ENCODE measurements around the gene LRRK2. TPM values are rescaled to one million over a fixed set of nuclear protein-coding genes. Genes with fewer than 3 reads are reported as not detected.
"Not testable (repeated sequence)": the region's sequence is repeated elsewhere in the genome, so short reads cannot be mapped to it uniquely, and the experiment has no call there.

LRRK2 gene
- polyA plus RNA-seq, 1 donor, result 2.8 TPM

DNA sequence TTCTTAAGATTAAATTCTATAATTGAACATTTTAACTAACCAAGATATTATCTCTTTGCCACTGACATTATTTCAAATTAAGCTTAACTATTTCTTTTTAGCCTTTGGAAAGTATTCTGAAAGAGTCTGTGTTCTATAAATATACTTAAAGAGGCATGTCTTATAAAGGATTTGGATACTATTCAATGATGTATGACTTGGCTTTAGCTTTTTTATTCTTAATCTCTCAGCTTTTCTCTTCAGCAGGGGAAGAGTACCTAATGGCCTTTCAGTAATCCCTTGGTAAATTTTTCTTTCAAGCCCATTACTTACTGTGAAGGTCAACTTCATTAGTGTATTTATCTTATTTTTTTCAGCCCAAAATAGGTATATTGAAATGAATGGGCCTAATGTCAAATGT lies 113.8 kb downstream of the LRRK2 start:
- no peaks in the 10 kb centered on the region for H3K36me3 ChIP-seq (ENCODE audit: control insufficient read depth, insufficient read depth, low read length)
- DNase-seq, result no peak
- H3K27me3 ChIP-seq (ENCODE audit: control insufficient read depth, insufficient read depth, low read length), result no peaks in the 10 kb centered on the region
- H3K4me1 ChIP-seq (ENCODE audit: control insufficient read depth, insufficient read depth, low read length), result no peaks in the 10 kb centered on the region
- no peak overlapping the region for H3K27ac ChIP-seq (ENCODE audit: low read length)
- H3K9me3 ChIP-seq (ENCODE audit: control insufficient read depth, low read depth, low read length), result no peaks in the 10 kb centered on the region
- no peak overlapping the region for H3K4me3 ChIP-seq (ENCODE audit: low read length)

GRCh38 chr12:40342010-40342409 lies 117.2 kb downstream of the LRRK2 start:
- Histone ChIP-seq H3K4me1 (ENCODE audit: control insufficient read depth, insufficient read depth, low read length) (no peaks in the 10 kb centered on the region), H3K27me3 (ENCODE audit: control insufficient read depth, insufficient read depth, low read length) (no peaks in the 10 kb centered on the region), H3K9me3 (ENCODE audit: control insufficient read depth, low read depth, low read length) (no peaks in the 10 kb centered on the region), H3K4me3 (ENCODE audit: low read length) (no peak overlapping the region), H3K27ac (ENCODE audit: low read length) (no peak overlapping the region), H3K36me3 (ENCODE audit: control insufficient read depth, insufficient read depth, low read length) (no peaks in the 10 kb centered on the region)
- WGBS (ENCODE audit: insufficient coverage, low lambda C conversion rate), result 93% methylated on average over 2 of the region's 2 CpGs
- DNase-seq, result no peak

GRCh38 chr12:40343124-40343523 lies 118.3 kb downstream of the LRRK2 start:
- no peaks in the 10 kb centered on the region for H3K4me1 ChIP-seq (ENCODE audit: control insufficient read depth, insufficient read depth, low read length)
- H3K36me3 ChIP-seq (ENCODE audit: control insufficient read depth, insufficient read depth, low read length), result no peaks in the 10 kb centered on the region
- no peaks in the 10 kb centered on the region for H3K27me3 ChIP-seq (ENCODE audit: control insufficient read depth, insufficient read depth, low read length)
- 50% methylated on average over 2 of the region's 4 CpGs for WGBS (ENCODE audit: insufficient coverage, low lambda C conversion rate)
- no peaks in the 10 kb centered on the region for H3K9me3 ChIP-seq (ENCODE audit: control insufficient read depth, low read depth, low read length)
- no peak for DNase-seq
- no peak overlapping the region for H3K27ac ChIP-seq (ENCODE audit: low read length)
- no peak overlapping the region for H3K4me3 ChIP-seq (ENCODE audit: low read length)

- H3K9me3 ChIP-seq (ENCODE audit: control insufficient read depth, low read depth, low read length), result no peaks in the 10 kb centered on the region
- no peak overlapping the region for H3K27ac ChIP-seq (ENCODE audit: low read length)
- H3K4me3 ChIP-seq (ENCODE audit: low read length), result no peak overlapping the region
- no peaks in the 10 kb centered on the region for H3K36me3 ChIP-seq (ENCODE audit: control insufficient read depth, insufficient read depth, low read length)
- H3K27me3 ChIP-seq (ENCODE audit: control insufficient read depth, insufficient read depth, low read length), result no peaks in the 10 kb centered on the region
- DNase-seq, result no peak
- H3K4me1 ChIP-seq (ENCODE audit: control insufficient read depth, insufficient read depth, low read length), result no peaks in the 10 kb centered on the region
- 38% methylated on average over 1 of the region's 1 CpG for WGBS (ENCODE audit: insufficient coverage, low lambda C conversion rate)
Measured at GRCh38 chr12:40344312-40344711, 119.5 kb downstream of the LRRK2 start.

- H3K9me3 ChIP-seq (ENCODE audit: control insufficient read depth, low read depth, low read length), result peaks cover 12% of the 10 kb centered on the region
- whole genome bisulfite sequencing (ENCODE audit: insufficient coverage, low lambda C conversion rate), result no CpG with 5 or more reads among the region's 1 CpG
- no peaks in the 10 kb centered on the region for H3K27me3 ChIP-seq (ENCODE audit: control insufficient read depth, insufficient read depth, low read length)
- no peaks in the 10 kb centered on the region for H3K36me3 ChIP-seq (ENCODE audit: control insufficient read depth, insufficient read depth, low read length)
- no peaks in the 10 kb centered on the region for H3K4me1 ChIP-seq (ENCODE audit: control insufficient read depth, insufficient read depth, low read length)
- no peak for DNase-seq
- no peak overlapping the region for H3K27ac ChIP-seq (ENCODE audit: low read length)
- H3K4me3 ChIP-seq (ENCODE audit: low read length), result no peak overlapping the region
Measured at GRCh38 chr12:40351976-40352375, 127.2 kb downstream of the LRRK2 start.

GRCh38 chr12:40375076-40375475 lies 150.3 kb downstream of the LRRK2 start:
- no peak overlapping the region for H3K4me3 ChIP-seq (ENCODE audit: low read length)
- no peaks in the 10 kb centered on the region for H3K27me3 ChIP-seq (ENCODE audit: control insufficient read depth, insufficient read depth, low read length)
- H3K36me3 ChIP-seq (ENCODE audit: control insufficient read depth, insufficient read depth, low read length), result no peaks in the 10 kb centered on the region
- DNase-seq, result no peak
- WGBS (ENCODE audit: insufficient coverage, low lambda C conversion rate), result 87% methylated on average over 3 of the region's 6 CpGs
- H3K4me1 ChIP-seq (ENCODE audit: control insufficient read depth, insufficient read depth, low read length), result no peaks in the 10 kb centered on the region
- H3K9me3 ChIP-seq (ENCODE audit: control insufficient read depth, low read depth, low read length), result no peaks in the 10 kb centered on the region
- no peak overlapping the region for H3K27ac ChIP-seq (ENCODE audit: low read length)

- no peaks in the 10 kb centered on the region for H3K4me1 ChIP-seq (ENCODE audit: control insufficient read depth, insufficient read depth, low read length)
- 100% methylated on average over 1 of the region's 5 CpGs for WGBS (ENCODE audit: insufficient coverage, low lambda C conversion rate)
- H3K9me3 ChIP-seq (ENCODE audit: control insufficient read depth, low read depth, low read length), result no peaks in the 10 kb centered on the region
- H3K27me3 ChIP-seq (ENCODE audit: control insufficient read depth, insufficient read depth, low read length), result no peaks in the 10 kb centered on the region
- no peak overlapping the region for H3K4me3 ChIP-seq (ENCODE audit: low read length)
- H3K27ac ChIP-seq (ENCODE audit: low read length), result no peak overlapping the region
- no peak for DNase-seq
- no peaks in the 10 kb centered on the region for H3K36me3 ChIP-seq (ENCODE audit: control insufficient read depth, insufficient read depth, low read length)
Measured at GRCh38 chr12:40376533-40377267, 151.9 kb downstream of the LRRK2 start.

- H3K36me3 ChIP-seq (ENCODE audit: control insufficient read depth, insufficient read depth, low read length), result no peaks in the 10 kb centered on the region
- DNase-seq, result no peak
- no peaks in the 10 kb centered on the region for H3K9me3 ChIP-seq (ENCODE audit: control insufficient read depth, low read depth, low read length)
- H3K4me1 ChIP-seq (ENCODE audit: control insufficient read depth, insufficient read depth, low read length), result no peaks in the 10 kb centered on the region
- no peak overlapping the region for H3K27ac ChIP-seq (ENCODE audit: low read length)
- no CpG with 5 or more reads among the region's 1 CpG for WGBS (ENCODE audit: insufficient coverage, low lambda C conversion rate)
- no peaks in the 10 kb centered on the region for H3K27me3 ChIP-seq (ENCODE audit: control insufficient read depth, insufficient read depth, low read length)
- H3K4me3 ChIP-seq (ENCODE audit: low read length), result no peak overlapping the region
Measured at GRCh38 chr12:40378691-40379090, 153.9 kb downstream of the LRRK2 start.

DNA sequence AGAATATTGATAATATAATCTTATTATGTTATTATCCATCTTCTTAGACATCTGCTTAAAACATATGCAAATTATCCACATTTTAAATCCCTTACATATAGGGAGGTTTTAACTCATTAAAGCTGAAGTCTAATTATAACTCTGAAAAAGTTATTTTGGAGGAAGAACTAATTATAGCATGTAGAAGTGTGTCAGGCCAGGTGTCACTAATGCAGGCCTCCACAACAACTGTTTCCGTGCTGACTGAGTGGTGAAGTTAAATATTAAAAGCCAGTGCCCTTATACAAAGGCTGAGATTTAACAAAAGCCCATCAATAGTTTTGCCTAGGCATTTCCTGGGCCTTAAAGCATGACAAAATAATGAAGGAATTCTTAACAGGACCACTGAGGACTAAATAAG lies 157.4 kb downstream of the LRRK2 start:
- H3K4me3 ChIP-seq (ENCODE audit: low read length), result no peak overlapping the region
- H3K36me3 ChIP-seq (ENCODE audit: control insufficient read depth, insufficient read depth, low read length), result no peaks in the 10 kb centered on the region
- no peaks in the 10 kb centered on the region for H3K9me3 ChIP-seq (ENCODE audit: control insufficient read depth, low read depth, low read length)
- H3K4me1 ChIP-seq (ENCODE audit: control insufficient read depth, insufficient read depth, low read length), result no peaks in the 10 kb centered on the region
- no peak overlapping the region for H3K27ac ChIP-seq (ENCODE audit: low read length)
- no peaks in the 10 kb centered on the region for H3K27me3 ChIP-seq (ENCODE audit: control insufficient read depth, insufficient read depth, low read length)
- DNase-seq, result no peak
- WGBS (ENCODE audit: insufficient coverage, low lambda C conversion rate), result no CpG with 5 or more reads among the region's 1 CpG

DNA sequence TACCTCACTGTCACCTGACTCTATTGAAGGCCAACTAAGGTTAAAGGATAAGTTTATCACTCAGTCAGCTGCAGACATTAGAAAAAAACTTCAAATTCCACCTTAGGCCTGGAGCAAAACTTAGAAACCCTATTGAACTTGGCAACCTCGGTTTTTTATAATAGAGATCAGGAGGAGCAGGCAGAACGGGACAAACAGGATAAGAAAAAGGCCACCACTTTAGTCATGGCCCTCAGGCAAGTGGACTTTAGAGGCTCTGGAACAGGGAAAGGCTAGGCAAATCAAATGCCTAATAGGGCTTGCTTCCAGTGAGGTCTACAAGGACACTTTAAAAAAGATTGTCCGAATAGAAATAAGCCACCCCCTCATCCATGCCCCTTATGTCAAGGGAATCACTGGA lies 162.5 kb downstream of the LRRK2 start:
- not testable (repeated sequence) for H3K4me1 ChIP-seq (ENCODE audit: control insufficient read depth, insufficient read depth, low read length); DNase-seq; H3K27ac ChIP-seq (ENCODE audit: low read length); H3K4me3 ChIP-seq (ENCODE audit: low read length); H3K9me3 ChIP-seq (ENCODE audit: control insufficient read depth, low read depth, low read length); H3K36me3 ChIP-seq (ENCODE audit: control insufficient read depth, insufficient read depth, low read length); H3K27me3 ChIP-seq (ENCODE audit: control insufficient read depth, insufficient read depth, low read length)
- whole genome bisulfite sequencing (ENCODE audit: insufficient coverage, low lambda C conversion rate), result no CpG with 5 or more reads among the region's 3 CpGs

DNA sequence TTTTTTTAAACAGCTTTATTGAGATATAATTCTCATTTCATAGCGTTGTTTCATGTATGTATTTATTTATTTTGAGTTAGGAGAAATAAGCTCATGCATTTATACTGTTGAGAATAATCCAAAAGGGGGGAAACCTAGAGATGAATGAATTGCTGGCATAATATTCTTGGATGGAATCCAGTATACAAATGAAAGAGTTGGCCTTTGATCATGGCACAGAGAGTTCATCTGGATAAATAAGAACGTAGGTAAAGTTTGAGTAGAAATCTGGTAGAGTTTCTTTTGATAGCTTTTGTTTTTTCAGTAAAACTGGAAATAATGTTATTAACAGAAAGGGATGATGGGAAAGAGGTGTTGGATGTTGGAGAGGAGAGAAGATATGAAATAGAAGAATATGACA lies 166.2 kb downstream of the LRRK2 start:
- no peaks in the 10 kb centered on the region for H3K36me3 ChIP-seq (ENCODE audit: control insufficient read depth, insufficient read depth, low read length)

More for the DNA sequence above, 166.2 kb downstream of the LRRK2 start:
- Histone ChIP-seq H3K27me3 (ENCODE audit: control insufficient read depth, insufficient read depth, low read length) (no peaks in the 10 kb centered on the region), H3K9me3 (ENCODE audit: control insufficient read depth, low read depth, low read length) (no peaks in the 10 kb centered on the region), H3K27ac (ENCODE audit: low read length) (no peak overlapping the region), H3K4me1 (ENCODE audit: control insufficient read depth, insufficient read depth, low read length) (no peaks in the 10 kb centered on the region), H3K4me3 (ENCODE audit: low read length) (no peak overlapping the region)
- 100% methylated on average over 1 of the region's 2 CpGs for WGBS (ENCODE audit: insufficient coverage, low lambda C conversion rate)
- no peak for DNase-seq
